GM12873 (cell line): Measurements from ENCODE around the gene SLC25A26.

Experiments
- CTCF ChIP-seq: IDR thresholded peaks from 2 replicates; pipeline ENCODE4 v1.5.1; 2012; ENCODE audit warnings: low read depth, mild to moderate bottlenecking, moderate library complexity, low read length, control low read depth; ENCODE audit not compliant: insufficient read depth; ENCODE audit errors: missing control alignments

Gene SLC25A26

GRCh38 chr3:66348704-66349103 is 127.9 kb downstream of the SLC25A26 start:
- no peak for TF ChIP-seq CTCF

GRCh38 chr3:66350601-66351000 is 129.8 kb downstream of the SLC25A26 start:
- TF ChIP-seq CTCF, result no peak

GRCh38 chr3:66353039-66353438 is 132.2 kb downstream of the SLC25A26 start:
- TF ChIP-seq CTCF, result no peak

GRCh38 chr3:66353530-66353929 is 132.7 kb downstream of the SLC25A26 start:
- no peak for TF ChIP-seq CTCF

GRCh38 chr3:66354001-66354400 is 133.2 kb downstream of the SLC25A26 start:
- no peak for TF ChIP-seq CTCF

GRCh38 chr3:66355394-66355793 is 134.6 kb downstream of the SLC25A26 start:
- no peak for TF ChIP-seq CTCF

- no peak for TF ChIP-seq CTCF
Observed at GRCh38 chr3:66355997-66356396, 135.2 kb downstream of the SLC25A26 start.
